Choroid plexus epithelial cell (primary cell): ENCODE measurements around the gene DYDC1.

Experiments used
- DNase-seq: peaks from one replicate; pipeline ENCODE4 v3.0.0-alpha.2; 2010; ENCODE audit warnings: low read depth
- H3K4me3 ChIP-seq: 2 replicates; pipeline ENCODE4 v1.5.1; 2011; ENCODE audit warnings: low read depth, mild to moderate bottlenecking, control low read depth, low read length, moderate library complexity
- TF ChIP-seq, protein P1 (sequence below): conservative IDR thresholded peaks from 2 replicates; pipeline ENCODE4 v1.5.1; 2011; ENCODE audit warnings: low read depth, mild to moderate bottlenecking, control low read depth, inconsistent platforms, low read length, moderate library complexity

DYDC1 gene

GRCh38 chr10:80392250-80392649 lies 35.7 kb upstream of the DYDC1 start:
- H3K4me3 ChIP-seq = no peak overlapping the region
- TF ChIP-seq, protein P1, sequence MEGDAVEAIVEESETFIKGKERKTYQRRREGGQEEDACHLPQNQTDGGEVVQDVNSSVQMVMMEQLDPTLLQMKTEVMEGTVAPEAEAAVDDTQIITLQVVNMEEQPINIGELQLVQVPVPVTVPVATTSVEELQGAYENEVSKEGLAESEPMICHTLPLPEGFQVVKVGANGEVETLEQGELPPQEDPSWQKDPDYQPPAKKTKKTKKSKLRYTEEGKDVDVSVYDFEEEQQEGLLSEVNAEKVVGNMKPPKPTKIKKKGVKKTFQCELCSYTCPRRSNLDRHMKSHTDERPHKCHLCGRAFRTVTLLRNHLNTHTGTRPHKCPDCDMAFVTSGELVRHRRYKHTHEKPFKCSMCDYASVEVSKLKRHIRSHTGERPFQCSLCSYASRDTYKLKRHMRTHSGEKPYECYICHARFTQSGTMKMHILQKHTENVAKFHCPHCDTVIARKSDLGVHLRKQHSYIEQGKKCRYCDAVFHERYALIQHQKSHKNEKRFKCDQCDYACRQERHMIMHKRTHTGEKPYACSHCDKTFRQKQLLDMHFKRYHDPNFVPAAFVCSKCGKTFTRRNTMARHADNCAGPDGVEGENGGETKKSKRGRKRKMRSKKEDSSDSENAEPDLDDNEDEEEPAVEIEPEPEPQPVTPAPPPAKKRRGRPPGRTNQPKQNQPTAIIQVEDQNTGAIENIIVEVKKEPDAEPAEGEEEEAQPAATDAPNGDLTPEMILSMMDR = no peak
- peak; percentile 34 for DNase-seq

DNA sequence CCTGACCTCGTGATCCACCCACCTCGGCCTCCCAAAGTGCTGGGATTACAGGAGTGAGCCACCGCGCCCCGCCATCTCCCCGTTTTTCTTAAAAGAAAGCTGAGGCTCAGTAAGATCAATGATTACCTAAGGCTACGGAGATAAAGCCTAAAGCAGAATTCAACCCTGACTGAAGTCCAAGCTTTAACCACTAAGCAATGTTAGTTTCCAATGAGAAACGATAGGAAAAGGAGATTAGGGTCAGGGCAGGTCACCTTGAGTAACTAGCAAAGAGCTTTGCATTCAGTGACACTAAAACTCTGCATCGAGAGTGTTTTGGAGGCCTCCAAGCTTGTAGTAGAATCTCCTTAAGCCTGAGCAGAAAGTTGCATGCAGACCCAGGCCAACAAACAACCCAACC lies 34.2 kb upstream of the DYDC1 start:
- no peak for DNase-seq
- TF ChIP-seq, protein P1 = no peak
- no peak overlapping the region for H3K4me3 ChIP-seq

DNA sequence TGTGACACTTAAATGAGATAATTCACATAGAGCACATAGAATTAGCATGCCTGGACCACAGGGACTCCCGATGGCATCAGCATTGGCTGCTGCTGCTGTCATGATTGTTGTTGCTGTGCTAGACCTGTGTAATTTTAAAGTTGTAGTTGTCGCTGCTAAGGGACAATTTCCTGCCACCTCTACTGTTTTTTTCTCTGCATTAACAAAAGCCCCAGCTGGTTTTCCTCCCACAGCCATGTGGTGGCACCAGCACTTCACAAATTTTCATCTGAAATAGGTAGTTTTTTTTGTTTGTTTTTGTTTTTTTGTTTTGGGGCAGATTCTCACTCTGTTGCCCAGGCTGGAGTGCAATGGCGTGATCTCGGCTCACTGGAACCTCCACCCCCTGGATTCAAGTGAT lies 26.4 kb upstream of the DYDC1 start:
- TF ChIP-seq, protein P1 = peak; percentile 78
- no peak overlapping the region for H3K4me3 ChIP-seq
- peak; percentile 66 for DNase-seq

- TF ChIP-seq, protein P1 = no peak
- no peak overlapping the region for H3K4me3 ChIP-seq
- DNase-seq = no peak
Measured at GRCh38 chr10:80380185-80380584, 23.6 kb upstream of the DYDC1 start.

- TF ChIP-seq, protein P1 = no peak
- H3K4me3 ChIP-seq = no peak overlapping the region
- no peak for DNase-seq
Measured at GRCh38 chr10:80379701-80380100, 23.1 kb upstream of the DYDC1 start.

DNA sequence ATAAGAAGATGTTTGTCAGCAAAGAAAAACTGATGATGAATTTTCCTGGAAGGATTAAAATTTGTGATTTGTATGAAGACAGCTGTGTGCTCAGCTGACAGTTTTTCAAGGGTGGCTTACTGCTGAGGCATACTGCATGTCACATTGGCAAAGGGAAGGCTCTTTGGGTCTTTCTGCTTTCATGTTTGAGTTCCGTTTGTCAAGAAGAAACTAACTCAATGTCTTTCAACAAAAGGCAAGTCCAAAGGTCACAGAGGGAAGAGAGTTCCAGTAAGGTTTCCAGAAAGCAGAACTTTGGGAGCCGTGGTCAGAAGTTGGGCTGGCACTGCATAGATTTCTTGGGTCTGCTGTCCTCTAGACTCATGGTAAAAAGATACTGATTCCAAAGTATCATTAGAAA lies 16.9 kb upstream of the DYDC1 start:
- no peak for DNase-seq
- TF ChIP-seq, protein P1 = no peak
- H3K4me3 ChIP-seq = no peak overlapping the region

GRCh38 chr10:80372675-80373074 lies 16.1 kb upstream of the DYDC1 start:
- TF ChIP-seq, protein P1 = no peak

More at GRCh38 chr10:80372675-80373074, 16.1 kb upstream of the DYDC1 start:
- H3K4me3 ChIP-seq = no peak overlapping the region
- no peak for DNase-seq
